Measurements from ENCODE around the gene EVC. TPM values are rescaled to one million over a fixed set of nuclear protein-coding genes. Genes with fewer than 3 reads are reported as not detected.
A peak's percentile ranks its signal among the peaks of the same experiment; 100 is the strongest.
"Not testable (repeated sequence)": the region's sequence is repeated elsewhere in the genome, so short reads cannot be mapped to it uniquely, and the experiment has no call there.

Gene EVC
- total RNA-seq, 1 donor from 2014 or later = 13.5 TPM

DNA sequence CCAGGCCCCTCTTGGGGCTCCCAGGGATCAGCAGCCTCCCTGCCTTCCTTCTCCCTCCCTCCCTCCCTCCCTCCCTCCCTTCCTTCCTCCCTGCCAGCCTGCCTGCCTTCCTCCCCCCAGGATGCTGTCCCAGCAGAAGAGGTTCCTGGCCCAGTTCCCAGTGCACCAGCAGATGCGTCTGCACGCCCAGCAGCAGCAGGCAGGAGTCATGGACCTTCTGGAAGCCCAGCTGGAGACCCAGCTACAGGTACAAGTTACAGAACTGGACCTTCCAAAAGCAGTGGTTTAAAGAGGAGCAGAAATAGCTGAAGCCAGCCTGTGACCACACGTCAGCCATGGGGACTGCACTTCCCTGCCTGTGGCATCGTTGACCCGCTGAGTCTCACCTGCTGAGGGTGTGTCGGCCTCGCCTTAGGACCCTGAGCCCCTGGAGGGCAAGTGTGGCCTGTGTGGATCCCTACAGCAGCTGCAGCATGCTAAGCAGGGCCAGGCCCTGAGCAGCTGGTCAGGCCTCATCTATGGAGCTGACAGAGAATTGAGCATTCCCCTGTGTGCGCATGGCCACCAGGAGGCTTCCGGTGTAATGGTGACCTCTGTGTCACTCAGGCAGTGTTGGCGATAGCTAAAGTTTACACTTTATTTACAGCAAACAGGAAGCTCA, 97.2 kb downstream of the EVC start:
- no peak overlapping the region for H3K4me3 ChIP-seq (ENCODE audit: low read depth, low read length)
- TF ChIP-seq CTCF (conservative IDR thresholded peaks at IDR 0.05; ENCODE audit: low read depth, low read length) = no peak
- no peak for DNase-seq (ENCODE audit: low read depth)

- no peak overlapping the region for H3K4me3 ChIP-seq (ENCODE audit: low read depth, low read length)
- no peak for TF ChIP-seq CTCF (conservative IDR thresholded peaks at IDR 0.05; ENCODE audit: low read depth, low read length)
- no peak for DNase-seq (ENCODE audit: low read depth)
These were observed 98.3 kb downstream of the EVC start for GRCh38 chr4:5809216-5809776.

DNA sequence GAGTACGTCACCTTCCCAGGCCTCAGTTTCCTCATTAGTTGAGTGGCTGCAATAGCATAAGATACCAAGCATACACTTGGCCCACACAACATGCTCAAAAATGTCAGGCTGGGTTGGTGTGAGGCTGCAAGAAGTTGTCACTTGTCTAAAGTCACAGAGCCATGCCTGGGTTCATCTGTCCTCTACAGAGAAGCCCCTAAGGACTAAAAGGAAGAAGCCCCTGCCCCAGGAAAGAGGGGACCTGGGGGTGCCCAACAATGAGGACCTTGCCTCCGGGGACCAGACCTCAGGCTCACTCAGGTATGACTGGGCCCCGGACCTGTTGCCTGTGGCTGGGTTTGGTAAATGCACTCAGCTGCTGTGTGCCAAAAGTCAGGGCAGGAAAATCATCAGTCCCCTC, 99.2 kb downstream of the EVC start:
- no peak for TF ChIP-seq CTCF (conservative IDR thresholded peaks at IDR 0.05; ENCODE audit: low read depth, low read length)
- no peak overlapping the region for H3K4me3 ChIP-seq (ENCODE audit: low read depth, low read length)
- DNase-seq (ENCODE audit: low read depth) = no peak

- no peak for TF ChIP-seq CTCF (conservative IDR thresholded peaks at IDR 0.05; ENCODE audit: low read depth, low read length)
- H3K4me3 ChIP-seq (ENCODE audit: low read depth, low read length) = no peak overlapping the region
- no peak for DNase-seq (ENCODE audit: low read depth)
These were observed 99.9 kb downstream of the EVC start for GRCh38 chr4:5810770-5811430.

DNA sequence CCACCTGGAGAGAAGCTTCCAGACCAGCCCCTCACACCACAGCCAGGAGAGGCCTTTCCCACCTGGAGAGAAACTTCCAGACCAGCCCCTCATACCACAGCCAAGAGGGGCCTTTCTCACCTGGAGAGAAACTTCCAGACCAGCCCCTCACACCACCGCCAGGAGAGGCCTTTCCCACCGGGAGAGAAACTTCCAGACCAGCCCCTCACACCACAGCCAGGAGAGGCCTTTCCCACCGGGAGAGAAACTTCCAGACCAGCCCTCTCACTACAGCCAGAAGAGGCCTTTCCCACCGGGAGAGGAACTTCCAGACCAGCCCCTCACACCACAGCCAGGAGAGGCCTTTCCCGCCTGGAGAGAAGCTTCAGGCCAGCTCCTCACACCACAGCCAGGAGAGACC, 101.1 kb downstream of the EVC start:
- not testable (repeated sequence) for DNase-seq (ENCODE audit: low read depth); H3K4me3 ChIP-seq (ENCODE audit: low read depth, low read length)

- no peak overlapping the region for H3K4me3 ChIP-seq (ENCODE audit: low read depth, low read length)
- peak; percentile 77 for TF ChIP-seq CTCF (conservative IDR thresholded peaks at IDR 0.05; ENCODE audit: low read depth, low read length)
- DNase-seq (ENCODE audit: low read depth) = no peak
These were observed 101.7 kb downstream of the EVC start for GRCh38 chr4:5812506-5813229.

DNA sequence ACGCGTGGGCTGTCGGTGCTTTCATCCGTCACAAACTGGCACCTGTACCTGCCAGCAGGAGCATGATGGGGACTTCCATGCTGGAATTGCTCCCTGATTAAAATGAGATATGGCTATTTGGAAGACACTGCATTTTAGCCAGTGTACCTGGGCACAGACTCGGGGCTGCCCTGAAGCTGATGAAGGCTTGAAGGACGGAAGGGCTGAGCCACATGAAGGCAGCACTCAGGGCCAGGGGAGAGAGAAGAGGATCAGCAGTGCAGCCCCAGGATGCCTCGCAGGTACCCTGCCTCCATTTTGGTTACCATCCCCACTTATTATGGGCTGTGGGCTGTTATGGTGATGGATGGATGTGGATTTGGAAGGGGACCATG, 102.9 kb downstream of the EVC start:
- no peak overlapping the region for H3K4me3 ChIP-seq (ENCODE audit: low read depth, low read length)
- no peak for DNase-seq (ENCODE audit: low read depth)
- TF ChIP-seq CTCF (conservative IDR thresholded peaks at IDR 0.05; ENCODE audit: low read depth, low read length) = no peak
